ENCODE results near the gene PPP1R3G.

GRCh38 chr6:5076931-5077330, 8.2 kb upstream of the PPP1R3G start:
- TF ChIP-seq CTCF (IDR thresholded peaks at IDR 0.05) = no peak
- TF ChIP-seq EZH2 (IDR thresholded peaks at IDR 0.05; ENCODE audit: borderline replicate concordance, insufficient read depth, low read depth, low read length, poor library complexity, severe bottlenecking) = no peak
